HL-60 (cell line): Measurements from ENCODE around the gene CHMP6.

Source experiments
- DNase-seq, 2 experiments: peaks; one replicate each; pipeline ENCODE4 v3.0.0-alpha.2; 2010 to 2020; ENCODE audit warnings: low read depth in 1 of 2, low spot score in 1 of 2
- H3K27ac ChIP-seq: fragments of 250-450 bp; sonication (Bioruptor Pico); replicated peaks from 2 replicates; pipeline ENCODE4 v1.5.1; 2020; ENCODE audit warnings: mild to moderate bottlenecking, moderate library complexity
- H3K27me3 ChIP-seq: fragments of 250-450 bp; sonication (Bioruptor Pico); 2 replicates; pipeline ENCODE4 v1.5.1; 2021; ENCODE audit warnings: mild to moderate bottlenecking, moderate library complexity; ENCODE audit not compliant: insufficient read depth, poor library complexity, severe bottlenecking
- H3K4me3 ChIP-seq: replicated peaks from 2 replicates; pipeline ENCODE4 v1.5.1; 2011; ENCODE audit warnings: mild to moderate bottlenecking, control low read depth, low read length; ENCODE audit not compliant: insufficient read depth
- GABPA ChIP-seq: IDR thresholded peaks from 2 replicates; pipeline ENCODE4 v1.6.1; 2012; ENCODE audit warnings: low read depth
- POLR2AphosphoS5 ChIP-seq: IDR thresholded peaks from 2 replicates; pipeline ENCODE4 v1.6.1; 2012; ENCODE audit warnings: low read depth
- SPI1 ChIP-seq: IDR thresholded peaks from 2 replicates; pipeline ENCODE4 v1.6.1; 2012; ENCODE audit warnings: low read depth, mild to moderate bottlenecking, borderline replicate concordance
- TF ChIP-seq, protein P1 (sequence below): IDR thresholded peaks from 2 replicates; pipeline ENCODE4 v1.6.1; 2012; ENCODE audit warnings: low read depth; ENCODE audit not compliant: insufficient replicate concordance
- TF ChIP-seq, protein P2 (sequence below): IDR thresholded peaks from one replicate; pipeline ENCODE4 v1.5.1; 2011; ENCODE audit warnings: low read length, control low read depth, inconsistent platforms; ENCODE audit not compliant: insufficient read depth

Gene CHMP6

DNA sequence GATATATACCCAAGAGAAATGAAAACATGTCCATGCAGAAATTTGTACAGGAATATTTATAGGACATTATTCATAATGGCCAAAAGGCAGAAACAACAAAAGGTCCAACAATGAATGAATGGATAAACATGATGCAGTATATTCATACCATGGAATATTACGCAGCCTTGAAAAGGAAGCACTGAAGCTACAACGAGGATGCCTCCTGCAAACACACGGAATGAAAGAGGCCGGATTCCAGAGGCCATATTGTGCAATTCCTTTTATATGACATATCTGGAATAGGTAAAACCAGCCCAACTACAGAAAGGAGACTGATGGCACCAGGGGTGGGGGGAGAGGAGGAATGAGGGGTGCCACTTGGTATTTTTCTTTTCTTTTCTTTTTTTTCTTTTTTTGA lies 14.5 kb upstream of the CHMP6 start:
- no peak for DNase-seq
- no peak overlapping the region for H3K27ac ChIP-seq
- no peak overlapping the region for H3K4me3 ChIP-seq
- TF ChIP-seq, protein P1, sequence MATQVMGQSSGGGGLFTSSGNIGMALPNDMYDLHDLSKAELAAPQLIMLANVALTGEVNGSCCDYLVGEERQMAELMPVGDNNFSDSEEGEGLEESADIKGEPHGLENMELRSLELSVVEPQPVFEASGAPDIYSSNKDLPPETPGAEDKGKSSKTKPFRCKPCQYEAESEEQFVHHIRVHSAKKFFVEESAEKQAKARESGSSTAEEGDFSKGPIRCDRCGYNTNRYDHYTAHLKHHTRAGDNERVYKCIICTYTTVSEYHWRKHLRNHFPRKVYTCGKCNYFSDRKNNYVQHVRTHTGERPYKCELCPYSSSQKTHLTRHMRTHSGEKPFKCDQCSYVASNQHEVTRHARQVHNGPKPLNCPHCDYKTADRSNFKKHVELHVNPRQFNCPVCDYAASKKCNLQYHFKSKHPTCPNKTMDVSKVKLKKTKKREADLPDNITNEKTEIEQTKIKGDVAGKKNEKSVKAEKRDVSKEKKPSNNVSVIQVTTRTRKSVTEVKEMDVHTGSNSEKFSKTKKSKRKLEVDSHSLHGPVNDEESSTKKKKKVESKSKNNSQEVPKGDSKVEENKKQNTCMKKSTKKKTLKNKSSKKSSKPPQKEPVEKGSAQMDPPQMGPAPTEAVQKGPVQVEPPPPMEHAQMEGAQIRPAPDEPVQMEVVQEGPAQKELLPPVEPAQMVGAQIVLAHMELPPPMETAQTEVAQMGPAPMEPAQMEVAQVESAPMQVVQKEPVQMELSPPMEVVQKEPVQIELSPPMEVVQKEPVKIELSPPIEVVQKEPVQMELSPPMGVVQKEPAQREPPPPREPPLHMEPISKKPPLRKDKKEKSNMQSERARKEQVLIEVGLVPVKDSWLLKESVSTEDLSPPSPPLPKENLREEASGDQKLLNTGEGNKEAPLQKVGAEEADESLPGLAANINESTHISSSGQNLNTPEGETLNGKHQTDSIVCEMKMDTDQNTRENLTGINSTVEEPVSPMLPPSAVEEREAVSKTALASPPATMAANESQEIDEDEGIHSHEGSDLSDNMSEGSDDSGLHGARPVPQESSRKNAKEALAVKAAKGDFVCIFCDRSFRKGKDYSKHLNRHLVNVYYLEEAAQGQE = no peak
- TF ChIP-seq GABPA (no peak), POLR2AphosphoS5 (no peak), SPI1 (no peak)
- TF ChIP-seq, protein P2, sequence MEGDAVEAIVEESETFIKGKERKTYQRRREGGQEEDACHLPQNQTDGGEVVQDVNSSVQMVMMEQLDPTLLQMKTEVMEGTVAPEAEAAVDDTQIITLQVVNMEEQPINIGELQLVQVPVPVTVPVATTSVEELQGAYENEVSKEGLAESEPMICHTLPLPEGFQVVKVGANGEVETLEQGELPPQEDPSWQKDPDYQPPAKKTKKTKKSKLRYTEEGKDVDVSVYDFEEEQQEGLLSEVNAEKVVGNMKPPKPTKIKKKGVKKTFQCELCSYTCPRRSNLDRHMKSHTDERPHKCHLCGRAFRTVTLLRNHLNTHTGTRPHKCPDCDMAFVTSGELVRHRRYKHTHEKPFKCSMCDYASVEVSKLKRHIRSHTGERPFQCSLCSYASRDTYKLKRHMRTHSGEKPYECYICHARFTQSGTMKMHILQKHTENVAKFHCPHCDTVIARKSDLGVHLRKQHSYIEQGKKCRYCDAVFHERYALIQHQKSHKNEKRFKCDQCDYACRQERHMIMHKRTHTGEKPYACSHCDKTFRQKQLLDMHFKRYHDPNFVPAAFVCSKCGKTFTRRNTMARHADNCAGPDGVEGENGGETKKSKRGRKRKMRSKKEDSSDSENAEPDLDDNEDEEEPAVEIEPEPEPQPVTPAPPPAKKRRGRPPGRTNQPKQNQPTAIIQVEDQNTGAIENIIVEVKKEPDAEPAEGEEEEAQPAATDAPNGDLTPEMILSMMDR = no peak
- H3K27me3 ChIP-seq = peaks cover 2% of the 10 kb centered on the region

DNA sequence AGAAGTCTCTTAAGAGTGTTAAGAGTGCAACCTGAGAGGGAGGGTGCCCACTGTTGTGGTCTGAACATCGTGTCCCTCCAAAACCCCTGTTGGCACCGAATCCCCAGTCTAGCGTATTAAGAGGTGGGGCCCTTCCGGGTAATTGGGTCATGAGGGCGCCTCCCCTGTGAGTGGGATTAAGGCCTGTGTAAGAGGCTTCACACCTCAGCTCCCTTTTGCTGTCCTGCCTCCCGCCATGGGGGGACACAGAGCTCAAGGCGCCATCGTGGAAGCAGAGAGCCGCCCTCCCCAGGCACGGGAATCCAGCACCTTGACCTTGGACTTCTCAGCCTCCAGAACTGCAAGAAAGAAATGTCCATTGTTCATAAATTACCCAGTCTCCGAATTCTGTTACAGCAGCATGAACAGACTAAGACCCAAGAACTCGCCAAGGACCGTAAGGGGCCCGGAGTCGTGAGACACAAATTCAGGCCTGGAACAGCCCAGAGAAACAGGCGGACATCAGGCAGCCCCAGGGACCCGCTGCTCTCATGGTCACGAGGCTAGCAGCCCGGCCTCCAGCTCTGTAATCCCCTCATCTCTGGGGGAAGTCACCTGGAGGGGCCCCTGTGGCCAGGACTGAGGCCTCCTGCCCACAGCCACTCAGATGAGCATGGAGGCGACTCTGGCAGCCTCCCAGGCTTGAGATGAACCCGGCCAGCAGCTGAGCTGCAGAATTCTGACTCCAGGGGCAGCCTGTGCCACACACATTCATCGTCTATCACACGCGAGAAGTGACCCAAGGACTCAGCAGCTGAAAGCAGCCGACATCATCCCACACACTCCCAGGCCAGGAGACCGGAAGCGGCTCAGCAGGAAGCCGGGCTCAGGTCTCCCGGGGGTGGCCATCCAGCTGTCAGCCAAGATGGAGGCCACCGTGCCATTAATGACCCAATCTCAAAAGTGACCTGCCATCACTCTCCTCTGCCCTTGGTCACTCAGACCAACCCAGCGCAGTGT lies 12.8 kb upstream of the CHMP6 start:
- DNase-seq = no peak
- Histone ChIP-seq H3K4me3 (no peak overlapping the region), H3K27me3 (peaks cover 2% of the 10 kb centered on the region), H3K27ac (no peak overlapping the region)
- TF ChIP-seq, protein P1 = no peak
- TF ChIP-seq SPI1 = no peak
- TF ChIP-seq, protein P2 = no peak
- no peak for TF ChIP-seq GABPA
- no peak for TF ChIP-seq POLR2AphosphoS5

DNA sequence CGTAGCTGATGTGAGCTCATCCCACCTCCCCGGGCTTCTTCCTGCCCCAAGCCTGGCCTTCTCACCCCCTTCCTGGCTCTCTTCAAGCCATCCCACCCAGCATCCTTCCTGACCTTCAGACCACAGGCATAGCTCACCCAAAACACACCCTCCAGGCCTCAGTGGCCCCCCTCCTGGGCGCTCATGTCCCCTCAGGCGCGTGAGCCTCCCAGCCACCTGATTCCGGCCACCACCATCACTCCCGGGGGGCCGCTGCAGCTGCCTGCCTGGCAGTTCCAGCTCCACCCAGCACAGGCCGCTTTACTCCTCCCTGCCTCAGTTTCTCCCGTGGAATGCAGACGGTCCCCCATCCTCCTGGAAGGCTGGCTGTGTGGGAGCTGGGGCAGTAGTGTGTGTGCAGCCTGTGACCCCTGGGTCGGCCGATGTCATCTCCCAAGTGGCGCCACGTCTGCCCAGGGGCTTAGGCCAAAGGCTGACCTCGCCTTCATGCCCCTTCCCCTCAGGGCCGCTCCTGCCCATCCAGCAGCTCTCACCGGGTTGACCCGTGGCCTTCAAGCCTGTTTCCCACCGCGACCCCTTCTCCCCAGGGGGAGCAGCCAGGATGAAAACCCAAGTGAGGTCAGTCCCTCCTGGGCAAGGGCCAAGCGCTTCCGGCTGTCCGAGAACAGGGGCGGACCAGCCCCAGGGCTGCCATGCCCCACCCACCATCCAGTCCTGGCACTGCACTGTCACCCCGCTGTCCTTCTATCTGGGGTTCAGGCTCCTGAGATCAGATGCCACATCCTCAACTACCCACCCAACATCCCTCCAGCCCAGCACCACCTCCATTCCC lies 11.9 kb upstream of the CHMP6 start:
- TF ChIP-seq SPI1 (no peak), GABPA (no peak), POLR2AphosphoS5 (no peak)
- TF ChIP-seq, protein P1 = no peak
- TF ChIP-seq, protein P2 = no peak
- no peak for DNase-seq

More for the DNA sequence above, 11.9 kb upstream of the CHMP6 start:
- Histone ChIP-seq H3K4me3 (no peak overlapping the region), H3K27me3 (peaks cover 2% of the 10 kb centered on the region), H3K27ac (no peak overlapping the region)
